HepG2 (cell line): ENCODE measurements around the gene SPAM1. TPM values are rescaled to one million over a fixed set of nuclear protein-coding genes. Genes with fewer than 3 reads are reported as not detected.

Experiments
- ATAC-seq: fragments of 200-7000 bp; cut with Tn5 transposase; 3 replicates; pipeline ENCODE4 v1.9.1; 2020; ENCODE audit warnings: mild to moderate bottlenecking, moderate library complexity
- BruUV-seq: library from RNA; stranded (reverse); fragments of 400-500 nt; replicated peaks from 2 replicates; lab custom pipeline; 2021; lab: Mats Ljungman, UMichigan
- CTCF ChIA-PET: fragments of 300-600 bp; formaldehyde crosslinking; extraction: SDS; loops from one replicate; lab custom pipeline; 2021; ENCODE audit warnings: low total read pairs, inconsistent platforms, low intra/inter-chr PET ratio; lab: Yijun Ruan, JAX
- POLR2A ChIA-PET: fragments of 350-600 bp; sonication (Branson Sonifier 250); formaldehyde crosslinking; loops from one replicate; lab custom pipeline; 2020; ENCODE audit warnings: antibody characterized with exemption, inconsistent platforms; lab: Yijun Ruan, JAX
- DNase-seq: peaks from one replicate; pipeline ENCODE4 v3.0.0-alpha.2; 2015; ENCODE audit warnings: low spot score
- FAIRE-seq: peaks from 3 replicates; lab custom pipeline; 2011; peaks lifted over from hg19 to GRCh38; lab: Jason Lieb, UNC
- H2AFZ ChIP-seq: one replicate; pipeline ENCODE4 v1.6.1; 2011; ENCODE audit warnings: low read length, inconsistent platforms
- H3K27ac ChIP-seq: fragments of 300-600 bp; 3 replicates; pipeline ENCODE4 v1.8.0; 2011; ENCODE audit warnings: mixed run types, mild to moderate bottlenecking, mixed read lengths, low read length, inconsistent platforms; ENCODE audit not compliant: insufficient read depth; ENCODE audit errors: extremely low read length
- H3K27me3 ChIP-seq, 2 experiments: fragments of 200-600 bp in 1 of 2; 2 replicates in 1 of 2; 3 replicates in 1 of 2; pipeline versions ENCODE4 v1.6.0 to v1.8.0; 2011; ENCODE audit warnings: low read length in 2 of 2, mild to moderate bottlenecking in 2 of 2, moderate library complexity in 2 of 2, inconsistent platforms in 1 of 2; ENCODE audit not compliant: insufficient read depth in 2 of 2, control insufficient read depth in 1 of 2
- H3K36me3 ChIP-seq, 2 experiments: fragments of 200-600 bp in 1 of 2; replicated peaks in 1 of 2; 2 replicates in 1 of 2; 3 replicates in 1 of 2; pipeline versions ENCODE4 v1.5.1 to v1.8.0; 2011; ENCODE audit warnings: low read length in 2 of 2, inconsistent platforms in 1 of 2; ENCODE audit not compliant: insufficient read depth in 2 of 2, control insufficient read depth in 1 of 2
- H3K4me1 ChIP-seq: 2 replicates; pipeline ENCODE4 v1.5.1; 2012; ENCODE audit warnings: low read length, inconsistent platforms; ENCODE audit not compliant: insufficient read depth
- H3K4me2 ChIP-seq: 2 replicates; pipeline ENCODE4 v1.6.0; 2011; ENCODE audit warnings: low read depth, low read length, inconsistent platforms
- H3K4me3 ChIP-seq, 3 experiments: fragments of 200-600 bp in 1 of 3; sonication (generic), shearing (Covaris generic) in 1 of 3; replicated peaks in 1 of 3; 2 replicates each; pipeline ENCODE4 v1.5.1; 2011 to 2016; ENCODE audit warnings: low read length in 3 of 3, inconsistent platforms in 2 of 3, low read depth in 2 of 3, mild to moderate bottlenecking in 2 of 3, control low read depth in 1 of 3, mixed read lengths in 1 of 3; ENCODE audit not compliant: insufficient read depth in 1 of 3
- H3K79me2 ChIP-seq: one replicate; pipeline ENCODE4 v1.6.1; 2011; ENCODE audit warnings: low read length, inconsistent platforms; ENCODE audit not compliant: insufficient read depth
- H3K9ac ChIP-seq: 2 replicates; pipeline ENCODE4 v1.6.0; 2011; ENCODE audit warnings: mild to moderate bottlenecking, low read depth, low read length, inconsistent platforms; ENCODE audit not compliant: insufficient read depth
- H3K9me3 ChIP-seq: 2 replicates; pipeline ENCODE4 v1.5.1; 2012; ENCODE audit warnings: mild to moderate bottlenecking, low read length
- H4K20me1 ChIP-seq: 2 replicates; pipeline ENCODE4 v1.6.0; 2011; ENCODE audit warnings: inconsistent platforms, mild to moderate bottlenecking, low read length, moderate library complexity; ENCODE audit not compliant: insufficient read depth
- BCL6 ChIP-seq: IDR thresholded peaks from 2 replicates; pipeline ENCODE4 v1.6.1; 2016; ENCODE audit warnings: missing genetic modification reagents, missing compliant biosample characterization
- DPF2 ChIP-seq: sonication (generic); formaldehyde crosslinking; IDR thresholded peaks from 2 replicates; pipeline ENCODE4 v1.4.0; 2020; ENCODE audit warnings: mild to moderate bottlenecking, low read depth, missing genetic modification reagents, borderline replicate concordance
- HMG20A ChIP-seq: IDR thresholded peaks from 2 replicates; pipeline ENCODE4 v1.6.1; 2016; ENCODE audit warnings: borderline replicate concordance
- ISX ChIP-seq: sonication (generic); formaldehyde crosslinking; conservative IDR thresholded peaks from 2 replicates; pipeline ENCODE4 v1.5.0; 2020; ENCODE audit warnings: missing genetic modification reagents
- NBN ChIP-seq: fragments of 450-650 bp; conservative IDR thresholded peaks from 2 replicates; pipeline ENCODE4 v1.6.1; 2017
- PHF5A ChIP-seq: IDR thresholded peaks from one replicate; pipeline ENCODE4 v1.6.1; 2018; ENCODE audit warnings: low read depth, missing genetic modification reagents; ENCODE audit not compliant: unreplicated experiment
- TBX2 ChIP-seq: sonication (generic); formaldehyde crosslinking; IDR thresholded peaks from 2 replicates; pipeline ENCODE4 v1.5.0; 2020; ENCODE audit warnings: missing genetic modification reagents, mild to moderate bottlenecking, borderline replicate concordance
- THAP9 ChIP-seq: sonication (generic); formaldehyde crosslinking; IDR thresholded peaks from 2 replicates; pipeline ENCODE4; 2020; ENCODE audit warnings: missing genetic modification reagents, mild to moderate bottlenecking, borderline replicate concordance
- ZBTB3 ChIP-seq: sonication (generic); formaldehyde crosslinking; IDR thresholded peaks from 2 replicates; pipeline ENCODE4 v1.4.0; 2020; ENCODE audit warnings: low read depth, mild to moderate bottlenecking, moderate library complexity, missing genetic modification reagents, borderline replicate concordance
- ZEB1 ChIP-seq: IDR thresholded peaks from 2 replicates; pipeline ENCODE4 v1.6.1; 2012; ENCODE audit warnings: mild to moderate bottlenecking, low read depth, inconsistent platforms; ENCODE audit not compliant: insufficient replicate concordance
- ZIK1 ChIP-seq: sonication (generic); formaldehyde crosslinking; IDR thresholded peaks from 2 replicates; pipeline ENCODE4 v1.5.0; 2020; ENCODE audit warnings: mild to moderate bottlenecking, low read depth, missing genetic modification reagents, borderline replicate concordance
- ZNF207 ChIP-seq: fragments of 450-650 bp; IDR thresholded peaks from 2 replicates; pipeline ENCODE4 v1.6.1; 2016; ENCODE audit warnings: antibody characterized with exemption, borderline replicate concordance
- ZNF383 ChIP-seq: sonication (generic); formaldehyde crosslinking; IDR thresholded peaks from 2 replicates; pipeline ENCODE4 v1.4.0; 2020; ENCODE audit warnings: missing genetic modification reagents, mild to moderate bottlenecking, borderline replicate concordance
- ZNF616 ChIP-seq: sonication (generic); formaldehyde crosslinking; IDR thresholded peaks from 2 replicates; pipeline ENCODE4 v1.5.0; 2020; ENCODE audit warnings: low read depth, mild to moderate bottlenecking, missing genetic modification reagents
- ZNF672 ChIP-seq: sonication (generic); formaldehyde crosslinking; IDR thresholded peaks from 2 replicates; pipeline ENCODE4 v1.8.1; 2022; ENCODE audit warnings: missing genetic modification reagents
- WGBS: methylation state at CpG from one replicate; pipeline ENCODE4 v1.1.6; 2017; ENCODE audit warnings: low lambda C conversion rate; 5-methylcytosine and 5-hydroxymethylcytosine counted together
- in situ Hi-C: cut with HindIII; loops from 2 replicates; pipeline ENCODE4 v1.10.0; 2017; ENCODE audit warnings: low pct_unique_long_range_greater_than_20kb; ENCODE audit not compliant: extremely low pct_ligation_motif_present
- intact Hi-C: fragments of 100-400 bp; cut with micrococcal nuclease; formaldehyde crosslinking; loops from one replicate; pipeline ENCODE4 v1.10.0; 2022; ENCODE audit not compliant: unreplicated experiment
- polyA plus RNA-seq, 8 experiments: library from polyadenylated mRNA; depleted of rRNA in 3 of 8; stranded (reverse) in 7 of 8; unstranded in 1 of 8; fragments of >200 nt; fragmentation: Illumina TruSeq in 4 of 8; extraction: Trizol in 4 of 8; gene quantifications; 2 replicates each; pipeline versions ENCODE4 v1.2.1 to v1.2.3, GENCODE V29; 2011 to 2016; ENCODE audit warnings: low read depth in 4 of 8, missing spikeins in 1 of 8, mixed read lengths in 1 of 8; ENCODE audit not compliant: insufficient read depth in 1 of 8
- total RNA-seq, 5 experiments: library from RNA; depleted of rRNA; stranded (reverse); fragments of >200 nt; fragmentation: Illumina TruSeq; extraction: Trizol; gene quantifications; 2 replicates each; pipeline ENCODE4 v1.2.3, GENCODE V29; 2016; ENCODE audit warnings: low read depth in 1 of 5
- TF ChIP-seq, protein P1 (sequence below): sonication (generic); formaldehyde crosslinking; IDR thresholded peaks from 2 replicates; pipeline ENCODE4 v1.5.0; 2020; ENCODE audit warnings: missing genetic modification reagents
- TF ChIP-seq, protein P2 (sequence below): sonication (generic); formaldehyde crosslinking; IDR thresholded peaks from 2 replicates; pipeline ENCODE4 v1.4.0; 2020; ENCODE audit warnings: mild to moderate bottlenecking, missing genetic modification reagents

Gene SPAM1
- total and polyA plus RNA-seq, 2 of the 13 experiments (the other 11 are each of a cell fraction or from before 2014, with no cell fraction given): not detected

GRCh38 chr7:123972045-123972444 lies 47.0 kb downstream of the SPAM1 start (continued):
- TF ChIP-seq ZEB1 (no peak), ZIK1 (CRISPR knock-in tag) (no peak), DPF2 (no peak), HMG20A (CRISPR knock-in tag) (no peak), ZNF207 (no peak), ZNF672 (CRISPR knock-in tag) (no peak), THAP9 (CRISPR knock-in tag) (no peak), ZBTB3 (no peak)
- TF ChIP-seq, protein P1, sequence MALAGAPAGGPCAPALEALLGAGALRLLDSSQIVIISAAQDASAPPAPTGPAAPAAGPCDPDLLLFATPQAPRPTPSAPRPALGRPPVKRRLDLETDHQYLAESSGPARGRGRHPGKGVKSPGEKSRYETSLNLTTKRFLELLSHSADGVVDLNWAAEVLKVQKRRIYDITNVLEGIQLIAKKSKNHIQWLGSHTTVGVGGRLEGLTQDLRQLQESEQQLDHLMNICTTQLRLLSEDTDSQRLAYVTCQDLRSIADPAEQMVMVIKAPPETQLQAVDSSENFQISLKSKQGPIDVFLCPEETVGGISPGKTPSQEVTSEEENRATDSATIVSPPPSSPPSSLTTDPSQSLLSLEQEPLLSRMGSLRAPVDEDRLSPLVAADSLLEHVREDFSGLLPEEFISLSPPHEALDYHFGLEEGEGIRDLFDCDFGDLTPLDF: no peak

DNA sequence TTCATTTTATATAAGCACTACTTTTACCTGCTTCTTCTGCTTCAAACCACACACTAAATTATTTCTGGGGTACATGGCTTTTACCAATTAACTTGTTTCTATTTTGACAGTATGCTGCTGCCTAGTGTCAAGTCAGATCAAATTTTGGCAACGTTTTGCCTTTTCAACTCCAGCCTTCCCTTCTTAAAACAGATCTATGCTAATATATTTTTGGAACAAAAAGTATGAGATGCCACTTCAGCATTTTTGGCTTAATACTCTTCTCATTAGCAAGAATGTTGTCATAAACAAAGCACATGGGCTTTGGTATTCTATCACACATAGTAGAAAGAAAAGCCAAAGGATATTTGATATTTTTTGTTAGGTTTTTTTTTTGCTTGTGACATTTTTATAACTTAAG lies 47.8 kb downstream of the SPAM1 start:
- Histone ChIP-seq H3K27ac (no peak overlapping the region), H3K9me3 (no peaks in the 10 kb centered on the region), H3K79me2 (no peaks in the 10 kb centered on the region), H3K4me3 (no peak overlapping the region), H3K36me3 (no peaks in the 10 kb centered on the region), H3K4me1 (no peaks in the 10 kb centered on the region), H3K27me3 (no peaks in the 10 kb centered on the region), H3K4me2 (no peak overlapping the region), H2AFZ (no peak overlapping the region), H3K9ac (no peak overlapping the region), H4K20me1 (no peaks in the 10 kb centered on the region)
- intact Hi-C loops (no loop called here), in situ Hi-C loops (no loop called here)
- CTCF ChIA-PET: no interaction called here
- DNase-seq (no peak), ATAC-seq (no peak), FAIRE-seq (no peak)
- no TSS peak for BruUV-seq
- POLR2A ChIA-PET: no interaction called here
- 0% methylated on average over 1 of the region's 1 CpG for WGBS
- no peak for TF ChIP-seq ZNF383 (CRISPR knock-in tag)
- TF ChIP-seq ZNF616 (CRISPR knock-in tag): no peak
- no peak for TF ChIP-seq TBX2 (CRISPR knock-in tag)
- no peak for TF ChIP-seq BCL6 (CRISPR knock-in tag)
- TF ChIP-seq, protein P2, sequence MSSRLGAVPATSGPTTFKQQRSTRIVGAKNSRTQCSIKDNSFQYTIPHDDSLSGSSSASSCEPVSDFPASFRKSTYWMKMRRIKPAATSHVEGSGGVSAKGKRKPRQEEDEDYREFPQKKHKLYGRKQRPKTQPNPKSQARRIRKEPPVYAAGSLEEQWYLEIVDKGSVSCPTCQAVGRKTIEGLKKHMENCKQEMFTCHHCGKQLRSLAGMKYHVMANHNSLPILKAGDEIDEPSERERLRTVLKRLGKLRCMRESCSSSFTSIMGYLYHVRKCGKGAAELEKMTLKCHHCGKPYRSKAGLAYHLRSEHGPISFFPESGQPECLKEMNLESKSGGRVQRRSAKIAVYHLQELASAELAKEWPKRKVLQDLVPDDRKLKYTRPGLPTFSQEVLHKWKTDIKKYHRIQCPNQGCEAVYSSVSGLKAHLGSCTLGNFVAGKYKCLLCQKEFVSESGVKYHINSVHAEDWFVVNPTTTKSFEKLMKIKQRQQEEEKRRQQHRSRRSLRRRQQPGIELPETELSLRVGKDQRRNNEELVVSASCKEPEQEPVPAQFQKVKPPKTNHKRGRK: no peak
- TF ChIP-seq NBN: no peak
- no peak for TF ChIP-seq PHF5A
- TF ChIP-seq ISX (CRISPR knock-in tag): no peak
